Activated CD4-positive, alpha-beta T cell treated with anti-CD3 and anti-CD28 coated beads for 48 hours (primary cell): ENCODE data around the gene STIL.
A peak's percentile ranks its signal among the peaks of the same experiment; 100 is the strongest.
"Not testable (repeated sequence)": the region's sequence is repeated elsewhere in the genome, so short reads cannot be mapped to it uniquely, and the experiment has no call there.

ENCODE experiments used
- DNase-seq: peaks from one replicate; pipeline ENCODE4 v3.0.0-alpha.2; 2020

STIL gene

GRCh38 chr1:47313915-47314664 is at the start of gene STIL:
STIL (minus strand) TSS chr1:47314147; CDS start chr1:47310319, 3,828 bp downstream.
- DNase-seq: peak; percentile 99

GRCh38 chr1:47362828-47363227 is 48.9 kb upstream of the STIL start:
- no peak for DNase-seq

- DNase-seq: no peak
Observed at GRCh38 chr1:47361380-47361779, 47.4 kb upstream of the STIL start.

- no peak for DNase-seq
Observed at GRCh38 chr1:47351305-47351704, 37.4 kb upstream of the STIL start.

- DNase-seq: no peak
Observed at GRCh38 chr1:47348246-47348645, 34.3 kb upstream of the STIL start.

GRCh38 chr1:47347735-47348134 is 33.8 kb upstream of the STIL start:
- DNase-seq: no peak

GRCh38 chr1:47346979-47347378 is 33.0 kb upstream of the STIL start:
- DNase-seq: not testable (repeated sequence)

GRCh38 chr1:47340227-47340626 is 26.3 kb upstream of the STIL start:
- DNase-seq: no peak

GRCh38 chr1:47338249-47339077 is 24.5 kb upstream of the STIL start:
- DNase-seq: no peak

- DNase-seq: no peak
Observed at GRCh38 chr1:47337350-47337749, 23.4 kb upstream of the STIL start.

GRCh38 chr1:47334765-47335435 is 21.0 kb upstream of the STIL start:
- DNase-seq: no peak

GRCh38 chr1:47333922-47334764 is 20.2 kb upstream of the STIL start:
- peak; percentile 79 for DNase-seq

- peak; percentile 84 for DNase-seq
Observed at GRCh38 chr1:47333578-47333921, 19.6 kb upstream of the STIL start, which contains the start of gene CMPK1. CMPK1 (plus strand) TSS chr1:47333790; CDS start chr1:47333946, 156 bp downstream.

GRCh38 chr1:47332779-47333577 is 19.0 kb upstream of the STIL start:
- no peak for DNase-seq

- DNase-seq: no peak
Observed at GRCh38 chr1:47331875-47332274, 17.9 kb upstream of the STIL start.

GRCh38 chr1:47330212-47330611 is 16.3 kb upstream of the STIL start:
- no peak for DNase-seq

GRCh38 chr1:47328992-47329391 is 15.0 kb upstream of the STIL start:
- DNase-seq: no peak

GRCh38 chr1:47326271-47326670 is 12.3 kb upstream of the STIL start:
- DNase-seq: no peak

GRCh38 chr1:47325528-47325927 is 11.6 kb upstream of the STIL start:
- no peak for DNase-seq

GRCh38 chr1:47324682-47325081 is 10.7 kb upstream of the STIL start:
- DNase-seq: no peak

GRCh38 chr1:47323599-47324031 is 9.7 kb upstream of the STIL start:
- DNase-seq: no peak

GRCh38 chr1:47319968-47320367 is 6.0 kb upstream of the STIL start:
- not testable (repeated sequence) for DNase-seq
